HG02973 (cell line): ENCODE results near the gene SHC2.
"Not testable (repeated sequence)": the region's sequence is repeated elsewhere in the genome, so short reads cannot be mapped to it uniquely, and the experiment has no call there.

Source experiments
- ATAC-seq: cut with Tn5 transposase; IDR thresholded peaks from one replicate; pipeline ENCODE4 v1.9.1; 2021; ENCODE audit warnings: moderate library complexity; ENCODE audit not compliant: unreplicated experiment

The SHC2 gene

DNA sequence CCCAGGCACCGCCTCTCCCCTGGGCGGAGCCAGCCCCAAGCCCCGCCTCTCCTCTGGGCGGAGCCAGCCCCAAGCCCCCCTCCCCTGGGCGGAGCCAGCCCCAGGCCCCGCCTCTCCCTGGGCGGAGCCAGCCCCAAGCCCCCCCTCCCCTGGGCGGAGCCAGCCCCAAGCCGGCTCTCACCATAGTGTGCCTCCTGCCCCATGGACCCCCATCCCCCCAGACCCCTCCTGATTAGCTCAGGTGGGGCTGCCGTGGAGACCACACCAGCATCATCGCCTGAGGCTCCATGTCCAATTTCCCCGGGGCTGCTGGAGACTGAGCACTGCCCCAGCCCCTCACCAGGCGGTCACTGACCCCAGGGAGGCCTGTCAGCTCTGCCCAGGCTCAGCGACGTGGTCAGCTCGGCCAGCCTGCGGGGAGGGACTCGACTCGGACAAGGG lies 31.3 kb upstream of the SHC2 start:
- ATAC-seq = no peak

GRCh38 chr19:491146-491741 lies 30.4 kb upstream of the SHC2 start:
- no peak for ATAC-seq

DNA sequence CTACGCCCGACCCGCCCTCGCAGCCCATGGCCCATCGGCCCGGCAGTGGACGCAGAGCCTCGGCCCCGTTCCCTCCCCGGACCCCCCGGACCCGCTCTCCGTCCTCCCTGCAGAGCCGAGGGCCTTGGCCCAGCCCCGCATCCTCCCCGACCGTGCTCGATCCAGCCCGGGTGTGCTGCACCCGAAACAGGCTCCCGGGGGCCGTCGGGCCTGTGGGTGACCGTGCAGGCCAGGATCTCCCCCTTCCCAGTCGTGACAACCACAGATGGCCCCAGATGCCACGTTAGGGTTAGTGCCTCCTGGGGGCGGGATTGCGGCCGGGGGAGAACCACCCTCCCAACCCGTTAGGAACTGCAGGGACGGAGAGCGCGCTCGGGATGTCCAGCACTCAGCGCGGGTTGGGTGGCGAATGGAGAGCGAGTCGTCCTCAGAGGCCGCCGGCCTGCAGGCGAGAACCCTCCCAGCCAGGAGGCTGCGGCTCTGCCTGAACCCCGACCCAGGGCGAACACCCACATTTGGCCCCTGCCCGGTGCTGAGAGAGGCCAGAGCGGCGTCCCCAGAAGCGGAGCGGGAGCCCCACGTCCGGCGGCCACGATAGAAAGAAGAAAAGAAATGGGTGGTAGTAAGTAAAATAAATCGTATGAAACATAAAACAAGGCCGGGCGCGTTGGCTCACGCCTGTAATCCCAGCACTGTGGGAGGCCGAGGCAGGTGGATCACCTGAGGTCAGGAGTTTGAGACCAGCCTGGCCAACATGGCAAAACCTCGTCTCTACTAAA lies 28.8 kb upstream of the SHC2 start:
- ATAC-seq = no peak

DNA sequence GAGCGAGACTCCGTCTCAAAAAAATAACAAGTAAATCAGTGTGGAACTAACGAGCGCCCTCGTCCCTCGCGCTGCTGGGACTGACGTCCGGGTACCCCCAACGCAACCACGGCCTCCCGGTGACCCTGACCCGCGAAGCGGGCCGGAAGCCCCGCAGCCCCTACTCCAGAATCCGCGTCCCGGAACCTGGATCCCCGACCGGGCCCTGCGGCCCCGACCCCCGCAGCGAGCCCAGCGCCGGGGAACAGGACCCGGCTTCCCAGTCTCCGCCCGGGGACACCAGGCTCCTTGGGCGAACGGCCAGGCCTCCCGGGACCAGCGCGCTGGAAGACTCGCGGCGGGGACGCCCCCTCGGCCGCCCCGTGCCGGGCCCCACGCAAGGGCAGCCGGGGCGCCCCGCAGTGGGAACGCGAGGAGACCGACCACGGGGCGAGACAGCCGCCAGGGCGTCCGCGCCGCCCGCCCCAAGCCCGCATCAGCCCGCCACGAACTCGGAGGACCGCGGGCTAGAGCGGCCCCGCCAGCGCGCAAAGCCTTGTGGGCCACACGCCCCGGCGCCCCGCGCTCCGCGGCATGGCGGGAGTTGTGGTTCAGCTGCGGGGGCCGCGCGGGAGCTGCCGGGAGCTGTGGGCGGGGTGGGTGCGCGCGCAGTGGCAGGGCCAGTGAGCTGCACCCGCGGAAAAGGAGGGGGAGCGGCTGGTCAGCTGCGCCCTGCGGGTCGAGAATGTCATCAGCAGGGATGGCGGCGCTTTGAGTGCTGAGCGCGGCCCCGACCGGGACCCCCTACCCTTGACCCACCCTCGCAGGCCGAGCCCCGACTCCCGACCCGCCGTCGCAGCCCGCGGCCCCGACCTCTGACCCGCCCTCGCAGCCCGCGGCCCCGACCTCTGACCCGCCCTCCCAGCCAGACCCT lies 27.9 kb upstream of the SHC2 start:
- peak; percentile 68 for ATAC-seq

- ATAC-seq = no peak
These were observed 24.9 kb upstream of the SHC2 start for GRCh38 chr19:485583-486236.

GRCh38 chr19:485077-485476 lies 24.2 kb upstream of the SHC2 start:
- ATAC-seq = no peak

- no peak for ATAC-seq
These were observed 23.7 kb upstream of the SHC2 start for GRCh38 chr19:484494-484893.

DNA sequence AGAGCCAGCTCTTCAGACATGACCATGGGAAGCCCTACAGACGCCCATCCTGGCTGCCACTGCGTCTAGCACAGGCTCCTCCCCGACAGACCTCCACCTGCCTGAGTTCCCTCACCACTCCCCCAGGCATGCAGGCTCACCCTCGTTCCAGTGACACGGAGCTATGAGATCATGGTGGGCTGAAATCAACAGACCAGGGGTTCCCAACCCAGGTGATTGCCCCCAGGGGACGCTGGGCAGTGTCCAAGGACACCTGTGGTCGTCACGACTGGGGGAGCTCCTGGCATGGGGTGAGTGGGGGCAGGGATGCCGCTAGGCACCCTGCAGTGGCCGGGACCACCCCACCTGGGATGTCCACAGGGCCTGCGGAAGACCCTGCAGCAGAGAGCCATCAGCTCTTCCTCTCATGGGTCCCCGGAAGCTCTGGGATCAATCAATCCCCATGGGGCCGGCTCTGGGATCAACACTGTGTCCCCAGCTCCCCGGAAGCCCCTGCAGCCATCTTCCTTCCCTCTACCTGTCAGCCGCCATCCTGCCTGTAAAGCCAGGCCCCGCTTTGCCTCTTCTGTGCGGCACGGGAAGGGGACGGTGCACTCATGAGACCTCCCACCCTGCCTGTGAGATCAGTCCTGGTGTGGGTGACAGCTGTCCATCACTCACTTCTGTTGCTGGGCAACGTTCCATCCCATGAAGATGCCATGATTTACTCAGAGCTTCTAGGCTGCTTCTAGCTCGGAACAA lies 22.7 kb upstream of the SHC2 start:
- ATAC-seq = no peak

DNA sequence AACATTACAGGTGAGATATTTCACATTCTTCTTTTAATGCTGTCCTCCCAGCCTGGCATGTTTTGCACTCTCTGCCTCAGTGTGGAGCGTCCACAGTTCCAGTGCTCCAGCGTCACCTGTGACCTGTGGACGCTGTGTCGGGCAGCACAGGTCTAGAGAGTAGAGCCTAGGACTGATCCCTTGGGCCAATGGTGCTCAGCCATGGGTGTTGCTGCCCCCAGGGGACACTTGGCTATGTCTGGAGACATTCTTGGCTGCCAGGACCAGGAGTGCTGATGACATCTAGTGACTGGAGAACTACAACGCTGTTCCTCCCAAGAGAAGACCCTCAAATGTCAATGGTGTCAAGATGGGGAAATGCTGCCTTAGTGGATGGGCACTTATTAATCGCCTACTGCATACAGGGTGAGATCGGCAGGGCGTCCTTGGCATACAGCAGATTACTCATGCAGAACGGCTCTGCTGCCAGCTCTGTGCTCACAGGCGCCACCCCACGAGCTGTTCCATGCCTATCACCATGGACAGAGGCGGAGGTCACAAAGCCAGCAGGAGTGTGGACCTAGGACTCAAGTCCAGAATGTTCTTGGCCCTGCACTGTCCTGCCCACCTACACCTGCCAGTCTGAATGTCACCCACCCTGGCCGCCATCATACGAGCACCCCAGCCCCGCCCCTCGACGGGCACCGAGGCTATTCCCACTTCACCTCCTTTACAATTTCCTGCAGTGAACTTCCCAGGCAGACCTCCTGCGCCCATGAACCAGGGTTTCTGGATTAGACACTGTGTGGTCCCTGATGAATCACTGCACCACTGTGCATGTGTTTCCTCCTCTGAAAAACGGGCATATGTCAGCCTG lies 21.6 kb upstream of the SHC2 start:
- no peak for ATAC-seq

GRCh38 chr19:481100-481499 lies 20.3 kb upstream of the SHC2 start:
- ATAC-seq = not testable (repeated sequence)

GRCh38 chr19:480016-480855 lies 19.4 kb upstream of the SHC2 start:
- ATAC-seq = no peak

- ATAC-seq = no peak
These were observed 18.1 kb upstream of the SHC2 start for GRCh38 chr19:478976-479375.

- no peak for ATAC-seq
These were observed 17.5 kb upstream of the SHC2 start for GRCh38 chr19:478236-478903.

GRCh38 chr19:475360-475759 lies 14.5 kb upstream of the SHC2 start:
- no peak for ATAC-seq

- ATAC-seq = no peak
These were observed 13.6 kb upstream of the SHC2 start for GRCh38 chr19:474126-475078.

GRCh38 chr19:472005-472858 lies 11.4 kb upstream of the SHC2 start:
- no peak for ATAC-seq
